Measurements from ENCODE around the gene ERCC1. TPM values are rescaled to one million over a fixed set of nuclear protein-coding genes. Genes with fewer than 3 reads are reported as not detected.

ERCC1 gene
- total and polyA plus RNA-seq, 2 of the 13 experiments (the other 11 are each of a cell fraction or from before 2014, with no cell fraction given): 40.0 to 66.4 TPM

GRCh38 chr19:45444318-45445041, 20.8 kb upstream of the ERCC1 start (continued):
- TF ChIP-seq POGK (CRISPR knock-in tag; conservative IDR thresholded peaks at IDR 0.05) (0 out of 2 replicates have a peak, but pooled peaks have one; percentile 54), ZNF557 (CRISPR knock-in tag; IDR thresholded peaks at IDR 0.05) (no peak), ZNF12 (CRISPR knock-in tag; IDR thresholded peaks at IDR 0.05) (no peak), TBL1XR1 (IDR thresholded peaks at IDR 0.05; ENCODE audit: borderline replicate concordance, low read length, partially characterized antibody) (peak; percentile 28), RAD51 (IDR thresholded peaks at IDR 0.05; ENCODE audit: borderline replicate concordance) (no peak), CENPT (CRISPR knock-in tag; IDR thresholded peaks at IDR 0.05; ENCODE audit: low read depth) (no peak), HMG20B (CRISPR knock-in tag; conservative IDR thresholded peaks at IDR 0.05) (no peak), NFIC (IDR thresholded peaks at IDR 0.05; ENCODE audit: low read length) (no peak), ZFP36L2 (CRISPR knock-in tag; IDR thresholded peaks at IDR 0.05) (no peak), ZBTB46 (CRISPR knock-in tag; IDR thresholded peaks at IDR 0.05; ENCODE audit: borderline replicate concordance) (0 out of 2 replicates have a peak, but pooled peaks have one; percentile 77), CSRNP1 (CRISPR knock-in tag; IDR thresholded peaks at IDR 0.05) (no peak), KAT2B (IDR thresholded peaks at IDR 0.05; ENCODE audit: borderline replicate concordance, low read depth, low read length) (no peak), ZNF326 (CRISPR knock-in tag; IDR thresholded peaks at IDR 0.05; ENCODE audit: borderline replicate concordance) (no peak), ARID2 (CRISPR knock-in tag; IDR thresholded peaks at IDR 0.05; ENCODE audit: borderline replicate concordance) (no peak), HBP1 (CRISPR knock-in tag; IDR thresholded peaks at IDR 0.05; ENCODE audit: low read depth) (no peak), ZNF775 (CRISPR knock-in tag; IDR thresholded peaks at IDR 0.05; ENCODE audit: borderline replicate concordance) (no peak), KMT2A (CRISPR knock-in tag; IDR thresholded peaks at IDR 0.05) (no peak), ZNF879 (CRISPR knock-in tag; IDR thresholded peaks at IDR 0.05) (no peak), ZNF747 (CRISPR knock-in tag; IDR thresholded peaks at IDR 0.05; ENCODE audit: borderline replicate concordance) (no peak), NKX3-1 (CRISPR knock-in tag; IDR thresholded peaks at IDR 0.05) (no peak), ETS1 (CRISPR knock-in tag; IDR thresholded peaks at IDR 0.05) (no peak)
